NT2/D1 (cell line): ENCODE results near the gene ZBTB37.
"Not testable (repeated sequence)": the region's sequence is repeated elsewhere in the genome, so short reads cannot be mapped to it uniquely, and the experiment has no call there.

Source experiments
- DNase-seq: peaks from one replicate; pipeline ENCODE4 v3.0.0-alpha.2; 2011; ENCODE audit warnings: low read depth, low spot score
- H3K27me3 ChIP-seq: 2 replicates; pipeline ENCODE4 v1.6.0; 2011; ENCODE audit warnings: mild to moderate bottlenecking; ENCODE audit not compliant: insufficient read length, insufficient read depth
- H3K36me3 ChIP-seq: 2 replicates; pipeline ENCODE4 v1.6.1; 2011; ENCODE audit warnings: mild to moderate bottlenecking, low read length, mixed read lengths; ENCODE audit not compliant: insufficient read depth, insufficient read length
- H3K4me1 ChIP-seq: 2 replicates; pipeline ENCODE4 v1.5.1; 2011; ENCODE audit not compliant: insufficient read depth, insufficient read length
- H3K4me3 ChIP-seq: 2 replicates; pipeline ENCODE4 v1.5.1; 2011; ENCODE audit warnings: low read depth; ENCODE audit not compliant: insufficient read length
- H3K9ac ChIP-seq: 2 replicates; pipeline ENCODE4 v1.6.0; 2011; ENCODE audit warnings: low read depth; ENCODE audit not compliant: insufficient read length
- H3K9me3 ChIP-seq: 2 replicates; pipeline ENCODE4 v1.5.1; 2011; ENCODE audit warnings: mild to moderate bottlenecking, low read length; ENCODE audit not compliant: insufficient read depth
- SUZ12 ChIP-seq: IDR thresholded peaks from 2 replicates; pipeline ENCODE4 v1.6.1; 2011; ENCODE audit not compliant: insufficient read length, insufficient read depth; ENCODE audit errors: extremely low read depth
- YY1 ChIP-seq: IDR thresholded peaks from 2 replicates; pipeline ENCODE4 v1.6.1; 2011; ENCODE audit not compliant: insufficient read length, insufficient read depth
- ZNF274 ChIP-seq: IDR thresholded peaks from 2 replicates; pipeline ENCODE4 v1.6.1; 2011; ENCODE audit warnings: mild to moderate bottlenecking, low read depth, low read length

ZBTB37 gene

DNA sequence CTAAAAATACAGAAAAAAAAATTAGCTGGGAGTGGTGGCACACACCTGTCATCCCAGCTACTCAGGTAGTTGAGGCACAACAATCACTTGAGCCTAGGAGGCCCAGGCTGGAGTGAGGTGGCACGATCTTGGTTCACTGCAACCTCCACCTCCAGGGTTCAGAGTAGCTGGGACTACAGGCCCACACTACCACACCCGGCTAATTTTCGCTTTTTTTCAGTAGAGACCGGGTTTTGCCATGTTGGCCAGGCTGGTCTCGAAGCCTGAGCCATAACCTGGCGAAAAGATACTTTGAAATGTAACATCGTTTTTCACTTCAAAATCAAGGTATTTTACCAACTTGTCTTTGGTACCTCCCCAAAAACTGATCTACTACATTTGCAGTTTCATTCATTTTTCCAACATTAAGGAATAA is 6.4 kb upstream of the ZBTB37 start:
- H3K4me3 ChIP-seq, result no peak overlapping the region
- no peak overlapping the region for H3K9ac ChIP-seq
- peaks cover 88% of the 10 kb centered on the region for H3K36me3 ChIP-seq
- no peaks in the 10 kb centered on the region for H3K4me1 ChIP-seq
- no peak for TF ChIP-seq ZNF274
- TF ChIP-seq SUZ12, result no peak
- TF ChIP-seq YY1, result no peak
- DNase-seq, result no peak
- H3K27me3 ChIP-seq, result no peaks in the 10 kb centered on the region
- no peaks in the 10 kb centered on the region for H3K9me3 ChIP-seq

GRCh38 chr1:173862146-173862768 is 5.9 kb upstream of the ZBTB37 start:
- peaks cover 88% of the 10 kb centered on the region for H3K36me3 ChIP-seq
- not testable (repeated sequence) for H3K9ac ChIP-seq, H3K27me3 ChIP-seq, H3K9me3 ChIP-seq, H3K4me1 ChIP-seq, DNase-seq, H3K4me3 ChIP-seq

DNA sequence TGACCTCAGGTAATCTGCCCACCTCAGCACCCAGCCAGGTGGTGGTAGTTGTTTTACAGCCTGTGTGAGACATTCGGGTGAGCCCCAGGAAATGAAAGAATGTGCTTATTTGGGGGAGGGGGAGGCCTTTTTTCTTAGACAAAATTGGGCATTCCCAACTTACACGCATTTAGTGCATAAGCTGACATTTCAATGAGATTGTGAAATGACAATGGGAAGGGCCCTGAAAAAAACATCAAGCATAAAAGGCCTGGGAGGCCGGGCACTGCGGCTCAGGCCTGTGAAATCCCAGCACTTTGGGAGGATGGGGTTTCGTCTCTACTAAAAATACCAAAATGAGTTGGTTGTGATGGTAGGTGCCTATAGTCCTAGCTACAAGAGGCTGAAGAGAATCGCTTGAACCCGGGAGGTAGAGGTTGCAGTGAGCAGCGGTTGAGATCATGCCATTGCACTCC is 5.4 kb upstream of the ZBTB37 start:
- TF ChIP-seq ZNF274 (no peak), YY1 (no peak), SUZ12 (no peak)
- Histone ChIP-seq H3K9me3 (no peaks in the 10 kb centered on the region), H3K9ac (no peak overlapping the region), H3K27me3 (no peaks in the 10 kb centered on the region), H3K4me1 (no peaks in the 10 kb centered on the region), H3K4me3 (no peak overlapping the region), H3K36me3 (peaks cover 88% of the 10 kb centered on the region)
- DNase-seq, result no peak

GRCh38 chr1:173863224-173864161 is 4.7 kb upstream of the ZBTB37 start:
- Histone ChIP-seq H3K27me3 (no peaks in the 10 kb centered on the region), H3K9me3 (no peaks in the 10 kb centered on the region), H3K9ac (no peak overlapping the region), H3K36me3 (peaks cover 81% of the 10 kb centered on the region), H3K4me1 (no peaks in the 10 kb centered on the region), H3K4me3 (no peak overlapping the region)
- TF ChIP-seq YY1, result no peak
- TF ChIP-seq ZNF274, result no peak
- TF ChIP-seq SUZ12, result no peak
- no peak for DNase-seq

DNA sequence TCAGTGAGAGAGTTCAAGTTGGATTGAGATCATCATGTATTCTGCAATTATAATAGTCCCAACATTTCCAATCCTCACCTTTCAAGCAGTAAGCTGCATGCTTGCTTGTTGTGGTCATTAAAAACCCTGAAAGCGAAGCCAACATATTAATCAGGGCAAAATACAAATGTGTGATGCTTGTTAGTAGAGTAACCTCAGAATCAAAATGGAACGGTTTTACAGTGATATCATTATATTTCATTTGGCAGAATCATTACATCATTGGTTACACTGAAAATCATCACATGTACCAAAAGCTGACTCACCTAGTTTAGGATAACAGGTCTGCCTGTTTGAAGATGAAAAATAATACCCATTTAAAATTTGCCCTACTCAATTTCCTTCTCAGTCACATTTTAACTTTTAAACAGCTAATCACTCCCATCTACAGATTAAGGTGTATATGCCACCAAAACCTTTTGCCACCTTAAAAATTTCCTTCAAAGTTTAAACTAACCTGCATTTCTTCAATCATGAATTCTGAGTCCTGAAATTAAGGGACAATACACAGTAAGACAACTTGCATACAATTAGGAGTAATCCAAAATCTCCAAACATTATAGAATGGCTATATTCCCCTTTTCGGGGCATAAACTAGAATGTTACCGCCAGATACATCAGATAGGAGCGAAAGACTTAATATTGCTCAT is 3.9 kb upstream of the ZBTB37 start:
- DNase-seq, result no peak
- no peaks in the 10 kb centered on the region for H3K9me3 ChIP-seq
- TF ChIP-seq YY1 (no peak), ZNF274 (no peak), SUZ12 (no peak)
- peak overlapping the region; percentile 98 for H3K4me3 ChIP-seq
- no peaks in the 10 kb centered on the region for H3K27me3 ChIP-seq
- H3K36me3 ChIP-seq, result peaks cover 73% of the 10 kb centered on the region
- H3K9ac ChIP-seq, result peak overlapping the region; percentile 99
- H3K4me1 ChIP-seq, result no peaks in the 10 kb centered on the region

DNA sequence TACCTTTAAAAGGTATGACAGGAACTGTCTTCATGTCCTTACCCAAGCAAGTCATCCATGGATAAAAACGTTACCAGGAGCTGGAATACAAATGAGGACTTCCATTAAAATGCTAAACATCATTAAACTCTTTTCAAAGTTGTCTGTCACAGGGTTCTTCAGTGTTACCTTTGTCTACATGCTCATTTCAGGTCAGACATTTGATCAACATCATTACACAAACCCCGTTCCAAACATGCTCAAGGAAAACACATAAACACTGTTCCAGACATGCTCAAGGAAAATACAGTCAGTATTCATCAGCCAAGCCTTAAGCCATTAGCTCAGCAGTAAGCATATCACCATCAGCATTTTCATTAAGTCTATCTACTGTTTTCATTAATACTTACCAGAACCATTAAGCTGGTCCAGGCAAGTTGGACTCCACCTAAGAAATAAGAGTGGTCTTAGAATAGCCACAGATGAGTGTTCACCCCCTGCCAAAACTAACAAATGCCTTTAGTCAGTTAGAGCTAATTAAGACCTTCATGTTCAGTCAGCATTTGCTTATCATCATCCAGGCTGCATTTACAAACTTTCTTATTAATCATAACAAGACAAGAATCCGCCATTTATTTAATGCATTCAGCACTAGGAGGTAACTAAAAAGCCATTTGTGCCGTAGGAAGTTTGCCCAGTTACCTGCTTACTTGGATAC is 2.6 kb upstream of the ZBTB37 start:
- H3K9me3 ChIP-seq, result no peaks in the 10 kb centered on the region
- H3K4me3 ChIP-seq, result peak overlapping the region; percentile 98
- peaks cover 67% of the 10 kb centered on the region for H3K36me3 ChIP-seq
- no peak for DNase-seq
- no peak for TF ChIP-seq YY1
- no peak for TF ChIP-seq SUZ12
- no peak for TF ChIP-seq ZNF274
- H3K4me1 ChIP-seq, result no peaks in the 10 kb centered on the region
- H3K27me3 ChIP-seq, result no peaks in the 10 kb centered on the region
- peak overlapping the region; percentile 99 for H3K9ac ChIP-seq
